HG03565 (cell line): ENCODE data around the gene KHNYN.

ENCODE experiments used
- ATAC-seq: cut with Tn5 transposase; IDR thresholded peaks from one replicate; pipeline ENCODE4 v1.9.1; 2021; ENCODE audit warnings: mild to moderate bottlenecking, moderate library complexity; ENCODE audit not compliant: unreplicated experiment

KHNYN gene

DNA sequence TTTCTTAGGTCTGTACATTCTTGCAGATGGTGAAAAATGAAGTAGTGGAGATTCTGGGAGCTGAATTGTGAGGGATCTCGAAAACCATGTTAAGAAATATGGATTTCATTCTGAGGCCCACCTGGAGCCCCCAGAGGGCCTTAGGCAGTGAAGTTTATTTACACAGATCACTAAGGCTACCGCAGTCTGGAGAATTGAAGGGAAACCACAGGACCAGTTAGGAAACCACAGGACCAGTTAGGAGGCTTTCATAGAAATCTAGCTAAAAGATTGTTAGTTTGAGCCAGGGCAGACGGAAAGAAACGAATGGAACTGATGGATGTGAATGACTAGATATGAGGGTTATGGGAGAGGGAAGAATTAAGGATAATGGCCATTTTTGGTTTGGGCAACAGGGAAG lies 7.5 kb upstream of the KHNYN start:
- ATAC-seq = no peak

DNA sequence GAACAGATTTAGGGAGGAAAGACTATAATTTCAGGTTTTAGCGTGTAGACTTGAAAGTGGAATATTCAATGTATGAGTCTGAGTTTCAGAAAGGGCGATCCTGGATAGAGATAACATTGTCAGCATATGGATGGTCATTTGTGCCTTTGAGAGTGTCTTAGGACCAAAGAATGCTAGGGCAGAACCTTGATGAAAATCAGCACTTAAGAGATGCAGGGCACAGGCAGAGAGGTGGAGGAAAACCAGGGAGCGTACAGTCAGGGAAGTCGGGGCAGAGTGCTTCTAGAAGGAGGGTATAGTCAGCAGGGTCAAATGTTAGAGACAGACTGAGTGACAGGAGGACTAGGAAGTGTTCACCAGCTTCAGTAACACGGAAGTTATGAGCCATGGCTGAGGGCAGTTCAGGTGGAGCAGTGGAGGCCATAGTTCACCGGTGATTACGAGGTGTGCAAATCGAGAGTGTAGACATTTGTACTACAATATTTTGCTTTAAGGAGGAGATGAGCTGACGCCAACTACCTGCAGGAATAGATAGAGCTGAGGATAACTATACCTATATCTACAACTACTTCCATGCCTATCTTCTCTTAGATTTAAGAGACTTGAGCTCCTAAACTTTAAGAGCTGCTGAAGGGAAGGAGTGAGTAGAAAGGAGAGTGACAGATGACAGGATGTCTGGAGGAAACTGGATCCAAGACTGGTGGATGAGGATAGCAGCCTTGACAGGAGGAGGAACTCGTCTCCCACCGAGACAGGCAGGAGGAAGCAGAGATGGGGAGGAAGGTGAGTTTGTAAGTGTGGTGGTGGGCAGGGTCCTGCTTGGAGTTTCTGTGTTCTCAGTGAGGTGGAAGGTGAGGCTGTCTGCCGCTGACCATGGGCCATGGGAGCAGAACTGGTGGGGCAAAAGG lies 6.8 kb upstream of the KHNYN start:
- ATAC-seq = no peak

DNA sequence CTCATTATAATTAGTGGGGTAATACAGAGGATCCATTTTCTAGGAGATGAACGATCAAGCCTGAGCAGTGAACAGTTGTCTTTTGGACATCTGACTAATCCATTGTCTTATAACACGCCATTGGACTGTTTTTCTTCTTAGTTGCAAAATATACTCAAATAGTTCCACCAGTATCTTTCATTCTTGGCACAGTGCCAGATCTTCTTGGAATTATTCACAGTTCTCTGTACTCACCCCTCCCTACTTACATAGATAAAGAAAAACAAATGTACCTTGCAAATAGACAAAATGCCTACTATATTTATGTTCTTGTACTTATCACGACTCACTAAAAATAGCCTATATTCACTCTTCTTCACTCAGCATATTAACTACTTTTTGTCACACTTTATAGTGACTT lies 4.0 kb upstream of the KHNYN start:
- ATAC-seq = no peak

DNA sequence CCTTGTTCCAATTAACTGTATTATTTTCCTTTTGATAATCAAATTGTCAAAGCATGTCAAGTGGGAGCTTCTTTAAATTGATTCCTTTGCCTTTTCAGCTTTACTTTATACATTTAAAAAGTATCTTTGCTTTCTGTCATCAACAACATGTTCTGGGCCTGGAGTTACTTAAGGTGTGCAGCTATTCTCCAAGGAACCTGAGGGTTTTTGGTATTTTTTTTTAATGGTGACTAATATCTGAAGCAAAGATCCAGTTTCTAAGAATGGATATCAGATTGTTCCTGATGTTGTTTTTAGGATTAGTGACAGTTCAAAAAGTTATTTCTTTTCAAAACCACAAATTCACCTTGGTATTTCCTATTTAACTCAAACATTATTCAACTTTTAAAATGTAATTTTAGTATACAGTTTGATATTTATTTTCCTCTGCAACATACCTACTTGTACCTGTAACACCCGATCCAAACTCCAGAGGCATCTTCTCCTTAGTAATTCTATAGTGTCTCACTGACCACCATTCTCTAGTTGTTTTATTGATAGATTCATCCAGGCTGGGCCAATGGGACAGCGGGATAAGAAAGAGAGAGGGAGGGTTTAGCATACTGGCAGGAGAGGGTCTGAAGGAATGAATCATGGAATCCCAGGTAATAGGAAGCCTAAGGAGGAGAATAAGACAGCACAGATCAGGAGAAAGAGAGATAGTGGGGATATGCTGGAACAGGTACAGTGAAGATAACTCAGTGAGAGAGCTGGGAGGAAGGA lies 3.4 kb upstream of the KHNYN start:
- ATAC-seq = no peak

- no peak for ATAC-seq
Measured at GRCh38 chr14:24426912-24427536, 2.7 kb upstream of the KHNYN start.

GRCh38 chr14:24427537-24428508 lies 1.9 kb upstream of the KHNYN start:
- no peak for ATAC-seq

- ATAC-seq = no peak
Measured at GRCh38 chr14:24428628-24429394, 943 bp upstream of the KHNYN start.

DNA sequence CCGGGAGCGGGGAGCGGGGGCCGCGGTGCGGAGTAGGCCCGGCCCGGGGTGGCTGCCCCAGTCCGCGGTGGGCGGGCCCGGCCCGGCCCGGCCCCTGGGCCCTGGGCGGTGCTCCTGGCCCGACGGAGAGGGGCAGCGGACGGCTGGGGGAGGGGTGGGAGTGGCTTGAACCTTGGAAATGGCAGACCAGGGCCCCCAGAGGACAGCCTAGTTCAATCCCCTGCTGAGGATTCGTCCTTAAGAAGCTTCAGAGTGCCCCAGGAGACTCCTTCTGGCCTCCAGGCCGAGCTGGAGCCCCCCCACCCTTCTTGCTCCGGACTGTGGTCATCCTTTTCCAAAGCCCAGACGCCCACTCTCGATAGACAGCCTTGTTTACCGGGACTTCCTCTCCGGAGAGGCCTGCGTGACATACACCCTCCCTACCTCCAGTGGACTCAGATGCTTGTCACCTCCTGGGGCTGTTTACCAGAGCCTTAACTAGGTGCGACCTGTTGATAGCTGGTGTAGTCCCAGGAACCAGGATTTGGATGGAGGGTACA lies 458 bp downstream of the KHNYN start:
- ATAC-seq = peak; percentile 33

- peak; percentile 21 for ATAC-seq
Measured at GRCh38 chr14:24430682-24431568, 1.2 kb downstream of the KHNYN start.

DNA sequence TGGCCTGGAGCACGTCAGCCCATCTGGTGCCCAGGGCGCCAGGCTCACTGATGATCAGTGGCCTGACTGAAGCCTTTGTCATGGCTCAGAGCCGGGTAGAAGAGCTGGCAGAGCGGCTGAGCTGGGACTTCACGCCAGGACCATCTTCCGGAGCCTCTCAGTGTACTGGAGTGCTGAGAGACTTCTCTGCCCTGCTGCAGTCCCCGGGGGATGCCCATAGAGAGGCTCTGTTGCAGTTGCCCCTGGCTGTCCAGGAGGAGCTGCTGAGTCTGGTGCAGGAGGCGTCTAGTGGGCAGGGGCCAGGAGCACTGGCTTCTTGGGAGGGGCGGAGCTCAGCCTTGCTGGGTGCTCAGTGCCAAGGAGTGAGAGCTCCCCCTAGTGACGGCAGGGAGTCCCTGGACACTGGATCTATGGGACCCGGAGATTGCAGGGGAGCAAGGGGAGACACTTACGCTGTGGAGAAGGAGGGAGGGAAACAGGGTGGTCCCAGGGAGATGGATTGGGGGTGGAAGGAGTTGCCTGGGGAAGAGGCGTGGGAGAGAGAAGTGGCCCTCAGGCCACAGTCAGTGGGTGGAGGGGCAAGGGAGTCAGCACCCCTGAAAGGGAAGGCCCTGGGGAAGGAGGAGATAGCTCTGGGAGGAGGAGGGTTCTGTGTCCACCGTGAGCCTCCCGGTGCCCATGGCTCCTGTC lies 2.0 kb downstream of the KHNYN start:
- peak; percentile 51 for ATAC-seq

GRCh38 chr14:24432259-24433131 lies 2.7 kb downstream of the KHNYN start:
- ATAC-seq = no peak

DNA sequence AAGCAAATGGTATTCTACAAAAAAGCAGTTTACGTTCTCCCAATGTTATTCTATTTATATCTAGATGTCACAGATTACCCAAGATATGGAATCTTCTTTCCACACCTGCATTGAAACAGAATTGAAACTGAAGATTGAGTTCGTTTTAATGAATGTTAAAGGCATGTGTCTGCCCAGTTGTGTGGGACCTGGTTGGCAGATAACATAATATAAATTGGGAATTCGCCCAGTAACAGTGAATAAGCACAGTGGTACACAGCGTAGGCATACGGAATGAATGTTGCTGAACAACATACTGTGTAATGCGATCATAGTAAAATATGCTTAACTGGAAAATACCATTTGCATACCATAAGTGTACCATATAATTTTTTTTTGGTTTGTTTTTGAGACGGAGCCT lies 4.3 kb downstream of the KHNYN start:
- no peak for ATAC-seq

DNA sequence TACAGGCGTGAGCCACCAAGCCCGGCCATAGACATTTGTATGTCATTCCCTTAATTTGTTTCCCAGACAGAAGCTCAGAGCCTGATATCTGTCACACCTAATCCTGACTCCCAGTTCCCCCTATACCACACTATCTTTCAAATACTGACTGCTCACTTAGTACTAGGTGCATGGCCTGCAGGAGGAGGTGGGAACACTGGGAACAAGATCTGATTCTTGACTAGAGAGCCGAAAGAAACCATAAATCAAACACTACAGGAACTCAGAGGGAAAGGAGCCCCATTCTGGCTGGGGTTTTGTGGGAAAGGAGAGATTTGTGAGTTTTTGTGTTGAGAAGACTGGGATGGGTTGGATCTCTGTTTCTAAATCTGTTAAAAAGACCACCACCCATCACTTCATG lies 4.9 kb downstream of the KHNYN start:
- no peak for ATAC-seq

DNA sequence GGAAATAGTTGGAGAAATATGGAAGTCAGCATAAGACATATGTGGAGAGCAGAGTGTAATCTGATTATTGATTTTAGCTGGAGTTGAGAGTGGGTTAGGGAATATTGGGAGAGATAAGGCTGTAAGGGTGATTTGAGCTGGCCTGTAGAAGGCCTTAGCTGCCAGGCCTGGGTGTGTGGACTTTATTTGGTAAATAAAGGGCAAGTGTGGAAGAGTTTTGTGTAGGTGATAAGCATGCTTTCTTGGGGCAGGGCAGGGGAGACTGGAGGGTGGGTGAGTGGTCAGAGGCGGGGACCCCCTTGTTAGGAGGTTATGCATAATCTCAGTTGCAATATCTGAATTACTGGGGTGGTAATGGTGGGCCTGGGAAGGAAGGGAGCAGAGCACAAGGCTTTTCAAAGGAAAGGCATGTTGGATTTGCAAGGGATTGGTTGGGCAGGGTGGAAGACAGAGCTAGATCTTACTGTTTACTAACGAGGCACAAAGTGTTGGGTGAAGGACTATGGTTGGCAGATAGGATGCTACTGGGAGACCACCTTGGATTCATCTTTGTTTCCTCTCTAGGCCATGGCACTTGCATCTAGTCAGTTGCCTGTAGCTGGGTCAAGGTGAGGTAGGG lies 5.5 kb downstream of the KHNYN start:
- no peak for ATAC-seq

GRCh38 chr14:24435998-24436354 lies 6.2 kb downstream of the KHNYN start:
- ATAC-seq = no peak

- ATAC-seq = no peak
Measured at GRCh38 chr14:24436355-24437019, 6.7 kb downstream of the KHNYN start.
